Activated CD8-positive, alpha-beta T cell treated with anti-CD3 and anti-CD28 coated beads for 36 hours (primary cell): Measurements from ENCODE around the gene TSKU. TPM values are rescaled to one million over a fixed set of nuclear protein-coding genes. Genes with fewer than 3 reads are reported as not detected.
A peak's percentile ranks its signal among the peaks of the same experiment; 100 is the strongest.
"Not testable (repeated sequence)": the region's sequence is repeated elsewhere in the genome, so short reads cannot be mapped to it uniquely, and the experiment has no call there.

Source experiments
- ATAC-seq: fragments of 200-7000 bp; cut with Tn5 transposase; one replicate; pipeline ENCODE4 v1.10.0; 2021; ENCODE audit warnings: mild to moderate bottlenecking, moderate library complexity
- CTCF ChIA-PET: fragments of 350-600 bp; sonication (Branson Sonifier 250); formaldehyde crosslinking; loops from one replicate; lab custom pipeline; 2021; ENCODE audit warnings: antibody characterized with exemption; lab: Charles Lee
- POLR2A ChIA-PET: fragments of 350-600 bp; sonication (Branson Sonifier 250); formaldehyde crosslinking; loops from one replicate; lab custom pipeline; 2021; ENCODE audit warnings: antibody characterized with exemption; lab: Charles Lee
- DNase-seq: peaks from one replicate; pipeline ENCODE4 v3.0.0-alpha.2; 2020
- H3K27ac Mint-ChIP-seq: one replicate; pipeline ENCODE4 v1.8.0; 2021; ENCODE audit warnings: mild to moderate bottlenecking, mixed read lengths
- H3K27me3 Mint-ChIP-seq: one replicate; pipeline ENCODE4 v1.8.0; 2021; ENCODE audit warnings: mixed read lengths
- H3K36me3 Mint-ChIP-seq: one replicate; pipeline ENCODE4 v1.8.0; 2021; ENCODE audit warnings: low read depth, mixed read lengths
- H3K4me1 Mint-ChIP-seq: one replicate; pipeline ENCODE4 v1.8.0; 2021; ENCODE audit warnings: low read depth, mixed read lengths
- H3K4me3 Mint-ChIP-seq: one replicate; pipeline ENCODE4 v1.8.0; 2021; ENCODE audit warnings: mild to moderate bottlenecking, moderate library complexity, mixed read lengths
- H3K9me3 Mint-ChIP-seq: one replicate; pipeline ENCODE4 v1.8.0; 2021; ENCODE audit warnings: mixed read lengths
- CTCF ChIP-seq: fragments of 200-600 bp; IDR thresholded peaks from one replicate; pipeline ENCODE4 v1.8.0; 2022; ENCODE audit warnings: antibody characterized with exemption, mild to moderate bottlenecking
- intact Hi-C: fragments of 100-400 bp; cut with micrococcal nuclease; formaldehyde crosslinking; loops from one replicate; pipeline ENCODE4 v1.10.0; 2022
- total RNA-seq, 2 experiments: library from RNA; stranded (reverse); gene quantifications; one replicate each; pipeline ENCODE4 v1.2.3, GENCODE V29; 2021

Gene TSKU
- total RNA-seq, 2 experiments from 2014 or later = 6.5 to 8.4 TPM

GRCh38 chr11:76788661-76789442 lies 5.7 kb downstream of the TSKU start:
- intact Hi-C loops = no loop called here
- no peak for DNase-seq
- H3K27ac Mint-ChIP-seq = no peak overlapping the region

GRCh38 chr11:76789443-76789719 lies 6.2 kb downstream of the TSKU start:
- no peak overlapping the region for H3K27ac Mint-ChIP-seq
- intact Hi-C loops = no loop called here
- no peaks in the 10 kb centered on the region for H3K36me3 Mint-ChIP-seq
- ChIA-PET CTCF (interaction anchor here (4.1 kb wide), 1 partner anchor 10 kb away, joined by 17 read pairs; no protein-coding TSS in a partner anchor), POLR2A (no interaction called here)
- no peak for DNase-seq
- peaks cover 17% of the 10 kb centered on the region for H3K27me3 Mint-ChIP-seq
- H3K4me1 Mint-ChIP-seq = peaks cover 17% of the 10 kb centered on the region
- no peak overlapping the region for H3K4me3 Mint-ChIP-seq
- TF ChIP-seq CTCF = no peak
- ATAC-seq = no peak
- no peaks in the 10 kb centered on the region for H3K9me3 Mint-ChIP-seq

More at GRCh38 chr11:76788661-76789442, 5.7 kb downstream of the TSKU start:
- CTCF ChIA-PET = interaction anchor here (1.0 to 4.1 kb wide), 2 partner anchors 10 to 55 kb away, joined by 3 to 17 read pairs; no protein-coding TSS in a partner anchor
- Mint-ChIP-seq H3K9me3 (no peaks in the 10 kb centered on the region), H3K4me3 (no peak overlapping the region), H3K4me1 (peaks cover 17% of the 10 kb centered on the region), H3K36me3 (no peaks in the 10 kb centered on the region), H3K27me3 (peaks cover 17% of the 10 kb centered on the region)
- no peak for ATAC-seq
- POLR2A ChIA-PET = no interaction called here
- TF ChIP-seq CTCF = no peak

GRCh38 chr11:76790251-76790650 lies 7.1 kb downstream of the TSKU start:
- ChIA-PET POLR2A (no interaction called here), CTCF (interaction anchor here (4.1 kb wide), 1 partner anchor 9 kb away, joined by 17 read pairs; no protein-coding TSS in a partner anchor)
- Mint-ChIP-seq H3K27me3 (peaks cover 11% of the 10 kb centered on the region), H3K4me1 (peaks cover 10% of the 10 kb centered on the region), H3K4me3 (no peak overlapping the region), H3K36me3 (no peaks in the 10 kb centered on the region), H3K9me3 (no peaks in the 10 kb centered on the region), H3K27ac (no peak overlapping the region)
- DNase-seq (no peak), ATAC-seq (no peak)
- no peak for TF ChIP-seq CTCF
- intact Hi-C loops = no loop called here

- H3K9me3 Mint-ChIP-seq, H3K36me3 Mint-ChIP-seq, intact Hi-C loops, ATAC-seq, H3K4me1 Mint-ChIP-seq, H3K27me3 Mint-ChIP-seq, DNase-seq, H3K4me3 Mint-ChIP-seq, H3K27ac Mint-ChIP-seq, POLR2A ChIA-PET: not testable (repeated sequence)
- CTCF ChIA-PET = interaction anchor here (1.0 to 1.4 kb wide), 3 partner anchors 8 to 57 kb away, joined by 3 to 5 read pairs (median 3); no protein-coding TSS in a partner anchor
These were observed 8.0 kb downstream of the TSKU start for GRCh38 chr11:76791002-76791770.

GRCh38 chr11:76791861-76792260 lies 8.7 kb downstream of the TSKU start:
- ChIA-PET POLR2A (no interaction called here), CTCF (interaction anchor here (1.4 kb wide), 1 partner anchor 58 kb away, joined by 5 read pairs; no protein-coding TSS in a partner anchor)
- Mint-ChIP-seq H3K36me3 (no peaks in the 10 kb centered on the region), H3K27me3 (peaks cover 2% of the 10 kb centered on the region), H3K27ac (no peak overlapping the region), H3K4me1 (peaks cover 7% of the 10 kb centered on the region), H3K4me3 (no peak overlapping the region), H3K9me3 (no peaks in the 10 kb centered on the region)
- no peak for TF ChIP-seq CTCF
- DNase-seq (peak; percentile 46), ATAC-seq (peak; percentile 30)
- intact Hi-C loops = no loop called here
